HG03520 (cell line): ENCODE results near the gene LRCH1.
"Not testable (repeated sequence)": the region's sequence is repeated elsewhere in the genome, so short reads cannot be mapped to it uniquely, and the experiment has no call there.

Source experiments
- ATAC-seq: cut with Tn5 transposase; IDR thresholded peaks from one replicate; pipeline ENCODE4 v1.9.1; 2021; ENCODE audit warnings: mild to moderate bottlenecking, moderate library complexity; ENCODE audit not compliant: unreplicated experiment

Gene LRCH1

GRCh38 chr13:46747031-46747820 is 194.3 kb downstream of the LRCH1 start:
- ATAC-seq, result no peak

GRCh38 chr13:46748300-46748699 is 195.3 kb downstream of the LRCH1 start:
- ATAC-seq, result no peak

GRCh38 chr13:46749951-46750350 is 197.0 kb downstream of the LRCH1 start:
- no peak for ATAC-seq

- ATAC-seq, result peak; percentile 60
Measured at GRCh38 chr13:46751811-46752635, 199.1 kb downstream of the LRCH1 start.

GRCh38 chr13:46753137-46753536 is 200.2 kb downstream of the LRCH1 start:
- ATAC-seq, result no peak

- no peak for ATAC-seq
Measured at GRCh38 chr13:46753917-46754316, 200.9 kb downstream of the LRCH1 start.

- ATAC-seq, result no peak
Measured at GRCh38 chr13:46754812-46755211, 201.8 kb downstream of the LRCH1 start.

- ATAC-seq, result not testable (repeated sequence)
Measured at GRCh38 chr13:46755508-46755907, 202.5 kb downstream of the LRCH1 start.

- no peak for ATAC-seq
Measured at GRCh38 chr13:46756977-46757376, 204.0 kb downstream of the LRCH1 start.

- no peak for ATAC-seq
Measured at GRCh38 chr13:46757640-46758039, 204.7 kb downstream of the LRCH1 start.

GRCh38 chr13:46759846-46760245 is 206.9 kb downstream of the LRCH1 start:
- no peak for ATAC-seq

- no peak for ATAC-seq
Measured at GRCh38 chr13:46761174-46761573, 208.2 kb downstream of the LRCH1 start.

GRCh38 chr13:46761866-46762265 is 208.9 kb downstream of the LRCH1 start:
- ATAC-seq, result no peak

- ATAC-seq, result not testable (repeated sequence)
Measured at GRCh38 chr13:46769925-46770324, 217.0 kb downstream of the LRCH1 start.

- no peak for ATAC-seq
Measured at GRCh38 chr13:46771693-46772092, 218.7 kb downstream of the LRCH1 start.

GRCh38 chr13:46773541-46773940 is 220.6 kb downstream of the LRCH1 start:
- ATAC-seq, result no peak

GRCh38 chr13:46775385-46776107 is 222.6 kb downstream of the LRCH1 start:
- ATAC-seq, result no peak

- no peak for ATAC-seq
Measured at GRCh38 chr13:46778095-46778494, 225.1 kb downstream of the LRCH1 start.

- no peak for ATAC-seq
Measured at GRCh38 chr13:46778890-46779289, 225.9 kb downstream of the LRCH1 start.

- no peak for ATAC-seq
Measured at GRCh38 chr13:46782066-46782465, 229.1 kb downstream of the LRCH1 start.

GRCh38 chr13:46782691-46783090 is 229.7 kb downstream of the LRCH1 start:
- ATAC-seq, result no peak
